ENCODE results near the gene ROCK1.

The ROCK1 gene

GRCh38 chr18:21101172-21101571, 10.4 kb downstream of the ROCK1 start:
- DNase-seq: no peak

- no peak for DNase-seq
Observed at GRCh38 chr18:21100678-21101077, 10.9 kb downstream of the ROCK1 start.

GRCh38 chr18:21100146-21100545, 11.5 kb downstream of the ROCK1 start:
- DNase-seq: no peak

GRCh38 chr18:21099442-21099841, 12.2 kb downstream of the ROCK1 start:
- DNase-seq: no peak

- no peak for DNase-seq
Observed at GRCh38 chr18:21096760-21097159, 14.9 kb downstream of the ROCK1 start.

GRCh38 chr18:21093133-21093532, 18.5 kb downstream of the ROCK1 start:
- no peak for DNase-seq

- DNase-seq: no peak
Observed at GRCh38 chr18:21090680-21091079, 20.9 kb downstream of the ROCK1 start.

- no peak for DNase-seq
Observed at GRCh38 chr18:21085579-21086166, 25.9 kb downstream of the ROCK1 start.

GRCh38 chr18:21084511-21085078, 27.0 kb downstream of the ROCK1 start:
- DNase-seq: no peak

- DNase-seq: no peak
Observed at GRCh38 chr18:21083017-21083416, 28.6 kb downstream of the ROCK1 start.

- DNase-seq: no peak
Observed at GRCh38 chr18:21081426-21081825, 30.2 kb downstream of the ROCK1 start.

- DNase-seq: no peak
Observed at GRCh38 chr18:21080576-21080975, 31.0 kb downstream of the ROCK1 start.

- no peak for DNase-seq
Observed at GRCh38 chr18:21074336-21075323, 37.0 kb downstream of the ROCK1 start.

GRCh38 chr18:21073180-21073579, 38.4 kb downstream of the ROCK1 start:
- no peak for DNase-seq

- no peak for DNase-seq
Observed at GRCh38 chr18:21071071-21071470, 40.5 kb downstream of the ROCK1 start.

GRCh38 chr18:21069468-21069867, 42.1 kb downstream of the ROCK1 start:
- DNase-seq: no peak

GRCh38 chr18:21064347-21064746, 47.3 kb downstream of the ROCK1 start:
- no peak for DNase-seq

GRCh38 chr18:21063011-21063410, 48.6 kb downstream of the ROCK1 start:
- DNase-seq: no peak

- DNase-seq: no peak
Observed at GRCh38 chr18:21057112-21057511, 54.5 kb downstream of the ROCK1 start.

GRCh38 chr18:21056545-21056944, 55.1 kb downstream of the ROCK1 start:
- DNase-seq: no peak

GRCh38 chr18:21054252-21054821, 57.3 kb downstream of the ROCK1 start:
- no peak for DNase-seq

- DNase-seq: no peak
Observed at GRCh38 chr18:21053127-21053526, 58.5 kb downstream of the ROCK1 start.

GRCh38 chr18:21052385-21052784, 59.2 kb downstream of the ROCK1 start:
- DNase-seq: no peak

- DNase-seq: no peak
Observed at GRCh38 chr18:21051620-21052019, 60.0 kb downstream of the ROCK1 start.

All from CD4-positive, alpha-beta T cell treated with Interferon gamma for 1 hour (primary cell).